ENCODE measurements around the gene NUFIP1.
"Not testable (repeated sequence)": the region's sequence is repeated elsewhere in the genome, so short reads cannot be mapped to it uniquely, and the experiment has no call there.

NUFIP1 gene

GRCh38 chr13:44919104-44919804 lies 70.0 kb downstream of the NUFIP1 start:
- no peak for DNase-seq (ENCODE audit: low read depth)

GRCh38 chr13:44918326-44919103 lies 70.8 kb downstream of the NUFIP1 start:
- DNase-seq (ENCODE audit: low read depth), result peak; percentile 38

GRCh38 chr13:44917589-44918325 lies 71.5 kb downstream of the NUFIP1 start:
- DNase-seq (ENCODE audit: low read depth), result peak; percentile 77

GRCh38 chr13:44912278-44913016 lies 76.8 kb downstream of the NUFIP1 start:
- DNase-seq (ENCODE audit: low read depth), result no peak

GRCh38 chr13:44908712-44909111 lies 80.6 kb downstream of the NUFIP1 start:
- DNase-seq (ENCODE audit: low read depth), result no peak

GRCh38 chr13:44908266-44908665 lies 81.0 kb downstream of the NUFIP1 start:
- no peak for DNase-seq (ENCODE audit: low read depth)

GRCh38 chr13:44906713-44907112 lies 82.6 kb downstream of the NUFIP1 start:
- no peak for DNase-seq (ENCODE audit: low read depth)

GRCh38 chr13:44906230-44906629 lies 83.0 kb downstream of the NUFIP1 start:
- no peak for DNase-seq (ENCODE audit: low read depth)

- DNase-seq (ENCODE audit: low read depth), result no peak
These were observed 83.7 kb downstream of the NUFIP1 start for GRCh38 chr13:44905556-44905955.

GRCh38 chr13:44904967-44905366 lies 84.3 kb downstream of the NUFIP1 start:
- DNase-seq (ENCODE audit: low read depth), result no peak

- no peak for DNase-seq (ENCODE audit: low read depth)
These were observed 85.7 kb downstream of the NUFIP1 start for GRCh38 chr13:44903574-44903985.

- DNase-seq (ENCODE audit: low read depth), result no peak
These were observed 86.5 kb downstream of the NUFIP1 start for GRCh38 chr13:44902738-44903137.

GRCh38 chr13:44899967-44900366 lies 89.3 kb downstream of the NUFIP1 start:
- no peak for DNase-seq (ENCODE audit: low read depth)

- not testable (repeated sequence) for DNase-seq (ENCODE audit: low read depth)
These were observed 91.0 kb downstream of the NUFIP1 start for GRCh38 chr13:44898308-44898707.

GRCh38 chr13:44895953-44896335 lies 93.3 kb downstream of the NUFIP1 start:
- DNase-seq (ENCODE audit: low read depth), result no peak

GRCh38 chr13:44895264-44895952 lies 93.9 kb downstream of the NUFIP1 start:
- no peak for DNase-seq (ENCODE audit: low read depth)

- no peak for DNase-seq (ENCODE audit: low read depth)
These were observed 95.1 kb downstream of the NUFIP1 start for GRCh38 chr13:44894001-44894770.
